HG03097 (cell line): ENCODE results near the gene WNT3A.

Experiments used
- ATAC-seq: cut with Tn5 transposase; IDR thresholded peaks from one replicate; pipeline ENCODE4 v1.9.1; 2021; ENCODE audit not compliant: unreplicated experiment, low FRiP score

The WNT3A gene

GRCh38 chr1:228046421-228047182 is 39.8 kb downstream of the WNT3A start:
- ATAC-seq, result no peak

DNA sequence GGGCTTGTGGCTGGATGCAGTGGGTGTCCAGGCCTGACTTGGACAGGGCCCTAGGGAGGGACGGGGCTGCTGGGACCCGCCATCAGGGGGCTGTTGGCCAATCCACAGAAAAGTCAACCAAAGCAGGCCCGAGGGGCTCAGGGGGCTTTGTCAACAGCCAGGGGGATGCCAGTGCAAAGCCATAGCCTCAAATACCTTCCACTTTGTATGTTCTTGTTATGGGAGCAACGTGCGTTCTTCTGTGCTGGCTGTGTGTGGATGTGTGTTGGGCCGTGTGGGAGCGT is 40.3 kb downstream of the WNT3A start:
- ATAC-seq, result no peak

DNA sequence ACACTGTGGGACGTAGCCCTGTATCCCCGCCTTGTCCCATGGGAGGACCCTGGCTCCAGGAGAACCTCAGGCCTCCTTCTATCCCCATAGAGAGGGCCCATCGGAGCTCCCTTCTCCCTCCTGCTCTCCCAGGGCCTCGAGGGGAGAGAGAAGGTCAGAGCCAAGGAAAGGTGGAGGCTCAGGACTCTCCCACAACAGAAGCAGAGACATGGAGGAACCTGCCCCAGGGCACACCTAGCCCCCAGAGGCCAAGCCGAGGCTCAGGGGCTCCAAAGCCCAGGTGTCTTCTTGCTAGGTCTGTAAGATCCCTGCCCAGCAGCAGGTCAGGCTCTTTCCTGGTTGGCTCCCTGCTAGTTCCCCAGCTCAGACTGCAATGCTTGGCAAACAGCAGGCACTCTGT is 41.3 kb downstream of the WNT3A start:
- ATAC-seq, result no peak

DNA sequence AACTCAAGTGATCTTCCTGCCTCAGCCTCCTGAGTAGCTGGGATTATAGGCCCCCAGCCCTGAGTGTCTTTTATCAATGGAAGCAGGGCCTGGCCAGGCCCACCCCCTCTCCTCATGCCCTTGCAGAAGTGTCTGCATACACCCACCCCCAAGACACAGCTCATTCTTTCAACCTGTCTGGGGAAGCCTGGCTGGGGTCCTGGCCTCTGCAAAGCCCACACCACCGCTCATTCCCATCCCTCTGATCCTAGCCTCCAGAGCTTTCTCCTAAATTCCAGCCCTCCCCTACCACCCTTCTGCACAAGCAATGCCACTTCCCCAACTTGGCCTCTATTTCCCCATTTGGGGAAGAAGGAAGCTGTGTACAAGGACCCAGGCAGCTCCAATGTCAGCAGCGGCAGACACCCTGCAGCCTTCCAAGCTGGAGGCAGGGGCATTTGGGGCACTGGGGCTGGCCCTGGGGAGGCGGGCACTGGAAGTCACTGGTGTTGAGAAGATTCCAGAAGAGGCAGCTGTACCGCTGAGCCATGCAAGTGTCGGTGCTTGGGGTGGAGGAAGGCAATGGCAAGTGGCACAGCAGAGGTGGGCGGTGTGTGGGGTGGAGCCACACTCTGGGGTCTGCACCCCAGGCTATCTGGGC is 42.0 kb downstream of the WNT3A start:
- ATAC-seq, result no peak

GRCh38 chr1:228050571-228051231 is 43.9 kb downstream of the WNT3A start:
- ATAC-seq, result no peak

DNA sequence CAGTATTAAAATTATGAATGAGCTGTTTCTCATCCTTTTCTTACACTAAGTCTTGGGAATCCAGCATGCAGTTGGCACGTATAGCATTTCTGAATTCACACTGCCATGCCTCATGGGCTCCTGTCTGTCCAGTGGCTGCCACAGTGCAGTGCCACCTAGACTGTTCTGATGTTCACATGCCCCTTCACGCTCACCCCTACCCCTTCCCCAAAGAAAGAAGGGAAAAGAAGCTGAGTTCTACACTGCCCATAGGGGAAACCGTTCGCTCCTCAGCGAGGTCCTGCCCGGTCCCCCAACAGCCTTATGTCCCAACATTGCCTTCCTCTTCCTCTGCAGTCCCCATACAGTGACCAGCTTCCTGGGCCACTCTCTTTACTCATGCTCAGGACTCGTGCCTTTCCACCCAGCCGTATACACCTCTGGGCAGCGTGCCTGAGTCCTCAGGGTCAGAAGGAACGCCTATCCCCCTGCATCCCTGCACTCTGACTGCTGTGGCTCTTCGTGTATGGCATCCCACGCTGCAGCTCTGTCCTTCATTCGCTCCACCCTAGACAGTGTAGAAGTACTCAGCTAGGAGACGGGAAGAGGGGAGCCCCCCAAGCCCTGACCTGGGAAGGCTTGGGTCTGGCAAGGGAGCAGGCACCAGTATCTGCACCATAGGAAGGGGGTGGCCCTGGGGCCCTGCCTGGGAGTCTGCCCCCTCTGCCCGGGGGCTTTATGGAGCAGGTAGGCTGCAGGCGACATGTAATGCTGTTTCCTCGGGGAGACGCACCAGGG is 51.6 kb downstream of the WNT3A start:
- no peak for ATAC-seq

DNA sequence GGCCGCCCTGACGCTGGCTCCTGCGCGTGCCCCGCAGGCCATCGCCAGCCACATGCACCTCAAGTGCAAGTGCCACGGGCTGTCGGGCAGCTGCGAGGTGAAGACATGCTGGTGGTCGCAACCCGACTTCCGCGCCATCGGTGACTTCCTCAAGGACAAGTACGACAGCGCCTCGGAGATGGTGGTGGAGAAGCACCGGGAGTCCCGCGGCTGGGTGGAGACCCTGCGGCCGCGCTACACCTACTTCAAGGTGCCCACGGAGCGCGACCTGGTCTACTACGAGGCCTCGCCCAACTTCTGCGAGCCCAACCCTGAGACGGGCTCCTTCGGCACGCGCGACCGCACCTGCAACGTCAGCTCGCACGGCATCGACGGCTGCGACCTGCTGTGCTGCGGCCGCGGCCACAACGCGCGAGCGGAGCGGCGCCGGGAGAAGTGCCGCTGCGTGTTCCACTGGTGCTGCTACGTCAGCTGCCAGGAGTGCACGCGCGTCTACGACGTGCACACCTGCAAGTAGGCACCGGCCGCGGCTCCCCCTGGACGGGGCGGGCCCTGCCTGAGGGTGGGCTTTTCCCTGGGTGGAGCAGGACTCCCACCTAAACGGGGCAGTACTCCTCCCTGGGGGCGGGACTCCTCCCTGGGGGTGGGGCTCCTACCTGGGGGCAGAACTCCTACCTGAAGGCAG is 52.3 kb downstream of the WNT3A start:
- no peak for ATAC-seq

GRCh38 chr1:228059634-228060457 is 53.0 kb downstream of the WNT3A start:
- no peak for ATAC-seq

- no peak for ATAC-seq
Observed at GRCh38 chr1:228060458-228061190, 53.8 kb downstream of the WNT3A start.

DNA sequence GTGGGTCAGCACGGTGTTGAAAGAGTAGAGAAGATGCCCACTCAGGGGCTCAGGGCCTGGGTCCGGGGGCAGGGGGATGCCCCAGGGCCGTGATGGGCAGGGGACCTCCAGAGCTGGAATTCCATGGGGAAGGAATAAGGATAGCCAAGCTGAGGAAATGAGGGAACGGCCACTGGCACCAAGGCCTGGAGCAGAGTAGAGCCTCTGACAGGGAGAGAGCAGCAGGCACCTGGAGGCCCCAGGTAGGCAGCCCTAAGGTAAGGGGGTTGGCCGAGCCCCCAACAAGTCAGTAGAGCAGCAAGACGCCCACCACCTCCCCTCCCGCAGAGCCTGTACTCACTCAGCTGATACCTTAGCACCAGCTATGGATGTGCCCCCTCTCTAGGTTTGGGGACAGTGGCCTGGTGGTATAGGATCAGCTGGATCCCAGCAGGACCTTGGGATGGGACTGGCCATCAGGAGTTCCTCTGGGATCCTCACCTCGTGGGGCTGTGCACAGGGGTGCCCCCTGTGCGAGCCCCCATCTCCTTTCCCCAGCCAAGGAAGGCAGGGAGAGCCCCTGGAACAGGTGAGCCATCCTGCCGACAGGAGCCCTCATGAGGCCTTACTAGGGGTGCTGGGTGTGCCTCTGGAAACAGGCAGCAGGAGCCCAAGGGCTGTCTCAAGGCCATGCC is 54.8 kb downstream of the WNT3A start:
- no peak for ATAC-seq

DNA sequence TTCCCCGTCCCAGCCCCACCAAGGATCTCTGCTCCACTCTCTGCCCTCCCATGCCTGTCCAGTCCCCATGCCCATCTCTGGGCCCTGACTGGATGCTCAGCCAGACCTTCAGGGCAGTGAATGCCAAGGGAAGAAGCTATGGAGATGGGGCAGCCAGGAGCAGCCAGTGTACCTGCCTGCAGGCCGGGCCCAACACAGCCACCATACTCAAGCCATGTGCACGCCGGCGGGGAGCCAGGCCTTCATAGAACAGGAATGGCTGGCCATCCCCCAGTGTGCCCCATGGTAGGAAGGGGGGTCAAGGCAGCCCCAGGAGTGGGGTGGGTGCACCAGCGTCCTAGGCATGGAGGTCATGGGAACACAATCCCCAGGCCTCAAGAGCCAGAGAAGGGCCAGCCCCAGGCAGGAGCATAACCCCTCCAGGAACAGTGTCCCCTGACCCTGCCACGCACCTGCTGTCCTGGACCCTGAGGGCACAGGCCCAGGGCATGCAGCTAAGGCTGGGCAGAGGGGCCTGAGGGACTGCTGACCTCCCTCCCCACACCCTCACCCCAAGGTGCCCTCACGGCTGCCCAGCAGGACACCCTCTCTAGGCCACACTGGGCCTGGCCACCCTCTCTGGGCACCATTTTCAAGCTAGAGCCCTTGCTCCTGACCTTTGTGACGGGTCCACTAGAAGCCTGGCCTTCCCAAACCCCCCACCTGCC is 55.4 kb downstream of the WNT3A start:
- ATAC-seq, result no peak

DNA sequence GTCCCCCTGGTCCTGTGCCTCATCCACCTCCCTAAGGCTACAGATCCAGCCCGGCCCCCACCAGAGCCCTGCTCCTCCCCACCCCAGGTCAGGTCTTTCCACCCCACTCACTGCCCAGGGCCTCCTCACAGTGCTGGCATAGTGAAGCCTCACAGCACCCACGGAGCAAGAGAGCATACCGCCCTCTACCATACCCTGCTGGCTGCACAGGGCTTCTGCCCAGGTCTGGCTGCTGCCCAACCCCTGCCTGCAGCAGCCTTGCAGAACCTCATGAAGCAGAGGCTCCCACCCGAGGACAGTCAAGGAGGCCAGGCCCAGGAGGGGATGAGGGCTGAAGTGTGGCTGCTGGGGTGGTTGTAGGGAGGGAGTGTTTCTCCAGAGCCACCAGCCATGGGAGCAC is 56.0 kb downstream of the WNT3A start:
- ATAC-seq, result no peak

- ATAC-seq, result no peak
Observed at GRCh38 chr1:228063251-228064191, 56.7 kb downstream of the WNT3A start.

GRCh38 chr1:228064296-228064695 is 57.5 kb downstream of the WNT3A start:
- no peak for ATAC-seq

DNA sequence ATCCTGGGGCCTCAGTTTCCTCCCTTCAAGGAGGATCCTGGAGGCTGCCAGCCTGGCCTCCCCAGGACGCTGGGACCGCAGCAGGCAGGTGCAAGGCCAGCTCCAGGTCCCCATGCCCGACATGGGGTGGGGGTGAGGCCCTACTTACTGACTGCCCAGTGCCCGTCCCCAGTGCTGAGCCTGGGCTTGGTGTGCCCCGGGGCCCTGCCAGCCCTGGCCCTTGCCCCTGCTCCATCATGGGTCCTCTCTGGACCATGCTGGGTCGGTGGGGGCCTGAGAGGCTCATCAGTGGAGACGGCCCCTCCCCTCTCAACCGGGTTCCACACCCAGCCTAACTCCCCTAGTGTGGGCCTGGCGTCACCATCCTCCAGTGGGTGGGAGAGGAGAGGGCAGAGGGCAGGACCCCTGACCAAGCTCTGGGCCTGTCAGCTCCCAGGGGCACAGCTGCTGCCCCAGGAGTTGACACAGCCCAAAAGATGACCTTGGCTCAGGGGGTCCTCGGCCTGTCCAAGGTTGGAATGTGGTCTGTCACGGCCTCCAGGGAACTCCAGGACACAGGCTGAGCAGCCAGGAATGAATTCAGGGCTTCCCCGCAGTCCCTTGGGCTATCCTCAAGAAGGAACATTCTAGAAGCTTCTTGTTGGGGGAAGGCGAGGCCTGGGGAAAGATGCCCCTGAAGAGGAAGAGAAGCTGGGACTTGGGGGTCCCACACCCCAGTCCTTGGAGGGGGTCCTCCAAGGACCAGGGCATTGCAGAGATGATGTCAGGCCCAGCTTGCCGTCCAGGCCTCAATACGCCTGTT is 58.1 kb downstream of the WNT3A start:
- ATAC-seq, result no peak
